ENCODE data around the gene NUMBL.

Gene NUMBL

DNA sequence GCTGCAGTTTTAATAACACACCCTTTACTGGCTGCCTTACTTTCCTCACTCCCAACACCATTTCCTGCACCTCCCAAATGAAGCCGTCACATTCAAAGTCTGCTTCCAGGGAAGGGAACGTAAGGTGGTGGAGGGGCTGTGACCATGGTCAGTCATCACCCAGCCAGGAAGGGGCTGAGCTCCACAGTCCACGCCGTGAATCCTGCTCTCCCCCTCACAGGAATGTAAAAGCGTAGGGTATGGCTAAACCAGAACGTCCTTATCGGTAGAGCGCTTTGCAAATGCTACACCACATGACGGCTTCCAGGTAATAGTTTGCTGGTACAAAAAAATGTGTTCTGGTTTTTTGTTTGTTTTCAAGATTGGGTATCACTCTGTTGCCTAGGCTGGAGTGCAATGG is 7.0 kb downstream of the NUMBL start:
- Histone ChIP-seq H3K36me3 (ENCODE audit: insufficient read depth, low read length) (peaks cover 17% of the 10 kb centered on the region; the same call in 1 of the 2 replicates), H3K9me3 (ENCODE audit: low read depth, low read length) (no peaks in the 10 kb centered on the region), H3K9ac (ENCODE audit: insufficient read length) (no peak overlapping the region), H3K4me3 (no peak overlapping the region), H3K27ac (no peak overlapping the region)
- no peak for DNase-seq (ENCODE audit: low read depth, low spot score)
- TF ChIP-seq FOXP2 (optimal IDR thresholded peaks at IDR 0.05; ENCODE audit: control extremely low read depth, extremely low read length, insufficient read depth) (no peak), POLR2AphosphoS5 (IDR thresholded peaks at IDR 0.05; ENCODE audit: borderline replicate concordance, low read depth, low read length) (no peak), EZH2 (IDR thresholded peaks at IDR 0.05) (no peak)

DNA sequence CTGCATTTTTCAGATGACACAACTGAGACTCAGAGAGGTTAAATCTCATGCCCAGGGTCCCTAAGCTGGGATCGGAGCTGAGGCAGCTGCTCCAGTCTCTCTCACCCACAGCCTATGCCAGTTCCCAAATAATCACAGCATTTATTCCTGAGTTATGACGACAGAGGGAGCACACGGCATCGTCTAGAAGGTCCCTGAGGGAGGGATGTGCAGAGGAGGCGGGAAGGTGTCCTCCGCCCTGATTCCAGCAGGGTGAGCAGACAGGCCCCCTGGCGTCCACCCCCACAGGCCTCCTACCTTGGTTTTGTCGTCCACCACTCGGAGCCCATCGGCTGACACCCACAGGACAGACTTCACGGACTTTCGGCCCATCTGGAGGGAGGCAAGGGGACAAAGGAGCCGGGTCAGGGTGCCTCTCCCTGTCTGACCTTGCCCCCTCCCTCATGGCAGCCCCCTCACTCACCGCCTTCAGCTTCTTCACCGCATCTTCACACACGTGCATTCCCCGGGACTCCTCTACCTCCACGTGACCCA is 8.0 kb downstream of the NUMBL start:
- peaks cover 27% of the 10 kb centered on the region; the same call in 1 of the 2 replicates for H3K36me3 ChIP-seq (ENCODE audit: insufficient read depth, low read length)
- no peak for DNase-seq (ENCODE audit: low read depth, low spot score)
- no peak overlapping the region for H3K27ac ChIP-seq
- H3K9me3 ChIP-seq (ENCODE audit: low read depth, low read length), result no peaks in the 10 kb centered on the region
- H3K4me3 ChIP-seq, result no peak overlapping the region
- H3K9ac ChIP-seq (ENCODE audit: insufficient read length), result no peak overlapping the region
- TF ChIP-seq POLR2AphosphoS5 (IDR thresholded peaks at IDR 0.05; ENCODE audit: borderline replicate concordance, low read depth, low read length) (no peak), EZH2 (IDR thresholded peaks at IDR 0.05) (no peak), FOXP2 (optimal IDR thresholded peaks at IDR 0.05; ENCODE audit: control extremely low read depth, extremely low read length, insufficient read depth) (no peak)

DNA sequence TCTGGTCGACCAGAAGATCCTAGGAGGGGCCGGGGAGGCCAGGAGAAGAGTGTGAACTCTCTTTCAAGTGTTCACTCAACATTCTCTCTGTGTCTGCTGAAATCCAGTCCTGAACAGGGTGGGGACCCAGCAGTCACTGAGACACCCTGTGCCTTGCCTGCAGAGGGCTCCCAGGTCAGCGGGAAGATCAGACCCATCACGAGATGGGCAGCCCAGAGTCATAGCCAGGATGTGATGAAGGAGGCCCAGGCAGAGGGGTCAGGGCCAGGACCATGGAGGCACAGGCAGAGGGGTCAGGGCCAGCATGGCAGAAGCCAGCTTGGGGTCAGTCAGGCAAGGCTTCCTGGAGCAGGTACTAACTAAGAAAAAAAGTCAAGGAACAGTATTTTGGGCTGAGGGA is 9.4 kb downstream of the NUMBL start:
- TF ChIP-seq POLR2AphosphoS5 (IDR thresholded peaks at IDR 0.05; ENCODE audit: borderline replicate concordance, low read depth, low read length), result no peak
- no peak for TF ChIP-seq FOXP2 (optimal IDR thresholded peaks at IDR 0.05; ENCODE audit: control extremely low read depth, extremely low read length, insufficient read depth)
- TF ChIP-seq EZH2 (IDR thresholded peaks at IDR 0.05), result no peak
- Histone ChIP-seq H3K4me3 (no peak overlapping the region), H3K36me3 (ENCODE audit: insufficient read depth, low read length) (peaks cover 37% of the 10 kb centered on the region; the same call in 1 of the 2 replicates), H3K9me3 (ENCODE audit: low read depth, low read length) (no peaks in the 10 kb centered on the region), H3K9ac (ENCODE audit: insufficient read length) (no peak overlapping the region), H3K27ac (no peak overlapping the region)
- no peak for DNase-seq (ENCODE audit: low read depth, low spot score)

DNA sequence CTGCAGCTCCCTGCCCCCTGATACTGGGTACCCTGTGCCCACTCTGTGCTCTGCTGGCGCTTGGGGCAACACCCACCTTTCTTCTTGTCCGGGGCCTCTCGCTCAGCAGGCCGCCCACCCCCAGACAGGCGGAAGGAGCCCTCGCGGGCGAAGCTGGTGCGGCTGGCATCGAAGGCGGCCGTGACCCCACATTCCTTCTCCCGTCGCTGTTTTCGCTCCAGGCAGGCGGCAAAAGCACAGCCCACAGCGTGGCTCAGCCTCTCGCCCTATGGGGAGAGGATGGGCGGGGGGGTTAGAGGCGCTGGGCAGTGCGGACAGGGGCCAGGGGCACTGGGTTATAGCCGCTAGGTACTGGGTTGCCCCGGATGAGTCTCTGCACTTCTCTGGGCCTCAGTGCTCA is 13.3 kb downstream of the NUMBL start:
- Histone ChIP-seq H3K27ac (no peak overlapping the region), H3K9ac (ENCODE audit: insufficient read length) (no peak overlapping the region), H3K9me3 (ENCODE audit: low read depth, low read length) (no peaks in the 10 kb centered on the region), H3K4me3 (no peak overlapping the region), H3K36me3 (ENCODE audit: insufficient read depth, low read length) (peaks cover 60% of the 10 kb centered on the region; the same call in 1 of the 2 replicates)
- TF ChIP-seq POLR2AphosphoS5 (IDR thresholded peaks at IDR 0.05; ENCODE audit: borderline replicate concordance, low read depth, low read length), result no peak
- DNase-seq (ENCODE audit: low read depth, low spot score), result no peak

DNA sequence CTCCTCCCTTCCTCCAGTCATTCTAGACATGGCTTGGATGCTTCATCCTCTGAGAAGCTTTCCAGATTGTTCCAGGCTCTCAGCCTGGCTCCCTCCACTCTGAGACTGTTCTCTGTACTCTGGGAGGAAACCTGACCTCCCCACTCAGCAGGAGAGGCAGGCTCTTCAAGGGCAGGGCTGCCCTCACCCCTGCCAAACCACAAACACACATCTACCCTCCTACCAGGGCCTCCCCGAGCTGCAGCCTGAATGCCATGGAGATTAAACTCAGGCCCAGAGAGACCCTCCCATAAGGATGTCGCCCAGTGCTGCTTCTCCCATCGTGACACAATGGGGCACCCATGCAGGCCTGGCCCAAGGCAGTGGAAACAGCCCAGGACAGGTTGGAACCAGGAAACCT is 16.2 kb downstream of the NUMBL start:
- peaks cover 79% of the 10 kb centered on the region; the same call in 1 of the 2 replicates for H3K36me3 ChIP-seq (ENCODE audit: insufficient read depth, low read length)
- TF ChIP-seq FOXP2 (optimal IDR thresholded peaks at IDR 0.05; ENCODE audit: control extremely low read depth, extremely low read length, insufficient read depth) (no peak), EZH2 (IDR thresholded peaks at IDR 0.05) (no peak), POLR2AphosphoS5 (IDR thresholded peaks at IDR 0.05; ENCODE audit: borderline replicate concordance, low read depth, low read length) (no peak)
- DNase-seq (ENCODE audit: low read depth, low spot score), result no peak
- H3K27ac ChIP-seq, result no peak overlapping the region
- no peak overlapping the region for H3K4me3 ChIP-seq
- H3K9me3 ChIP-seq (ENCODE audit: low read depth, low read length), result no peaks in the 10 kb centered on the region
- no peak overlapping the region for H3K9ac ChIP-seq (ENCODE audit: insufficient read length)

DNA sequence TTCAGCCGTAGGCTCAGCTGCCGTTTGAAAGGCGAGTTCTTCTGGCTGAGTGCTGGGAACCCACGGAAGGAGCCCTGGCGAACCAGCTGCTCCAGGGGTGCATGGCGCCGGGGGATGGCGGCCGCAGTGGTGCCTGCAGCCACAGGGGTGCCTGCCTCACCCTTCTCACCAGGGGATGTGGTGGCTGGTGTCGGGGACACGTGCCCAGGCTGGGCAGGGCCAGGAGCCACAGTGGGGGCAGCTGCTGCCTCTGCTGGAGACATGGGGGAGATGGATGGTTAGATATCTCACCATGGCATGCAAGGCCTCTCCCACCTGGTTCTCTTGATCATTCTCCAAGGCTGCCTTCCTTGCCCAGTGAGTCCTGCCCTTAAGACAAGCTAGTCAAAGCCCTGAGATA is 17.1 kb downstream of the NUMBL start:
- H3K27ac ChIP-seq, result no peak overlapping the region
- no peak overlapping the region for H3K4me3 ChIP-seq
- DNase-seq (ENCODE audit: low read depth, low spot score), result no peak
- no peak overlapping the region for H3K9ac ChIP-seq (ENCODE audit: insufficient read length)
- no peaks in the 10 kb centered on the region for H3K9me3 ChIP-seq (ENCODE audit: low read depth, low read length)
- H3K36me3 ChIP-seq (ENCODE audit: insufficient read depth, low read length), result peaks cover 79% of the 10 kb centered on the region; the same call in 1 of the 2 replicates
- TF ChIP-seq POLR2AphosphoS5 (IDR thresholded peaks at IDR 0.05; ENCODE audit: borderline replicate concordance, low read depth, low read length) (no peak), EZH2 (IDR thresholded peaks at IDR 0.05) (no peak), FOXP2 (optimal IDR thresholded peaks at IDR 0.05; ENCODE audit: control extremely low read depth, extremely low read length, insufficient read depth) (no peak)

DNA sequence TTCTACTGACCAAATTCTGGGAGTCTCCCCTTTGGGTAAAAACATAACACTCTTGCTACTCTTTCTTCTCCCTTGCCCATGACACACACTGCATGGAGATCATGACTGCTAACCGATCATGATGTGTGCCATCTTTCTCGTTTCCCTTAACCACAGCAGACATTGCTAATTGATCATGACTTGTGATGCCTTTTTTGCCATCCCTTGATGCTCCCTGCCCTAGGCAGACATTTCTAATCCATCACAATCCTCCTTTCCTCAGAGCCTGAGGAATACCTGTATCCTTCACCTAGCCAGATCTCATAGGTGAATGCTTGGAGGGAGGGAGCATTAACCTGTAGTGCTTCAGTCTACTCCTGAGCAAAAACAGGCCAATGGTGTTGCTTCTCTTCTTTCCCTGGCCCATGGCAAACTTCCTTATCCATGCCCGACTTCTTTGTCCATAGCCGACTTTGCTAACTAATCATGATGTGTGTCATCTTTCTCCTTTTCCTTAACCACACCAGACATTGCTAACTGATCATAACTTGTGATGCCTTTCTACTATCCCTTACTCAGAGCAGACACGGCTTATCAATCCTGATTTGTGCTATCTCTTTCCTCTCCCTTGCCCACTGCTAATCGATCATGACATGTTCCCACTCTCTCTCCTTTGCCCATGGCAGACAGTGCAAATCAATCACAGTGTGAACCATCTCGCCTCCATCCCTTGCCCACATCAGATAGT is 17.7 kb downstream of the NUMBL start:
- Histone ChIP-seq H3K4me3 (no peak overlapping the region), H3K9me3 (ENCODE audit: low read depth, low read length) (no peaks in the 10 kb centered on the region), H3K27ac (no peak overlapping the region), H3K9ac (ENCODE audit: insufficient read length) (no peak overlapping the region), H3K36me3 (ENCODE audit: insufficient read depth, low read length) (peaks cover 73% of the 10 kb centered on the region; the same call in 1 of the 2 replicates)
- TF ChIP-seq POLR2AphosphoS5 (IDR thresholded peaks at IDR 0.05; ENCODE audit: borderline replicate concordance, low read depth, low read length) (no peak), FOXP2 (optimal IDR thresholded peaks at IDR 0.05; ENCODE audit: control extremely low read depth, extremely low read length, insufficient read depth) (no peak), EZH2 (IDR thresholded peaks at IDR 0.05) (no peak)
- no peak for DNase-seq (ENCODE audit: low read depth, low spot score)

DNA sequence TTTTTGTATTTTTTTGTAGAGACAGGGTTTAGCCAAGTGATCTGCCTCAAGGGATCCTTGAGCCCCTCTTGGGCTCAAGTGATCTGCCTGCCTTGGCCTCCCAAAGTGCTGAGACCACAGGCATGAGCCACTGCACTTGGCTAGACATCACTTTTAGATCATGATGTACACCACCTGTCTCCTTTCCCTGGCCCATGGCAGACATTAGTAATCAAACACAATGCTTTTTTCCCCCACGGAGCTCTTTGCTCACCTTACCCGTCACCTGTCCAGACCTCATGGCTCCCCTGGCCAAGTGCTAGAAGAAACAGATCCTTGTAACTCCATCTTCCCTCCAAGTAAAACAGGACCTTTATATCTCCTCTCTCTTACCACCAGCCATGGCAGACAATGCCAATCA is 18.4 kb downstream of the NUMBL start:
- H3K9me3 ChIP-seq (ENCODE audit: low read depth, low read length), result no peaks in the 10 kb centered on the region
- H3K9ac ChIP-seq (ENCODE audit: insufficient read length), result no peak overlapping the region
- no peak overlapping the region for H3K4me3 ChIP-seq
- peaks cover 66% of the 10 kb centered on the region; the same call in 1 of the 2 replicates for H3K36me3 ChIP-seq (ENCODE audit: insufficient read depth, low read length)
- no peak overlapping the region for H3K27ac ChIP-seq
- no peak for DNase-seq (ENCODE audit: low read depth, low spot score)
- TF ChIP-seq EZH2 (IDR thresholded peaks at IDR 0.05), result no peak
- no peak for TF ChIP-seq FOXP2 (optimal IDR thresholded peaks at IDR 0.05; ENCODE audit: control extremely low read depth, extremely low read length, insufficient read depth)
- TF ChIP-seq POLR2AphosphoS5 (IDR thresholded peaks at IDR 0.05; ENCODE audit: borderline replicate concordance, low read depth, low read length), result no peak
